VCaP (cell line): ENCODE measurements around the gene IL22RA1.

Experiments used
- H3K27ac ChIP-seq: fragments of 450-650 bp; 2 replicates; pipeline ENCODE4 v1.5.1; 2017
- TF ChIP-seq, protein P1 (sequence below): fragments of 450-650 bp; conservative IDR thresholded peaks from 2 replicates; pipeline ENCODE4 v1.5.1; 2017; ENCODE audit warnings: mild to moderate bottlenecking, moderate library complexity

The IL22RA1 gene

DNA sequence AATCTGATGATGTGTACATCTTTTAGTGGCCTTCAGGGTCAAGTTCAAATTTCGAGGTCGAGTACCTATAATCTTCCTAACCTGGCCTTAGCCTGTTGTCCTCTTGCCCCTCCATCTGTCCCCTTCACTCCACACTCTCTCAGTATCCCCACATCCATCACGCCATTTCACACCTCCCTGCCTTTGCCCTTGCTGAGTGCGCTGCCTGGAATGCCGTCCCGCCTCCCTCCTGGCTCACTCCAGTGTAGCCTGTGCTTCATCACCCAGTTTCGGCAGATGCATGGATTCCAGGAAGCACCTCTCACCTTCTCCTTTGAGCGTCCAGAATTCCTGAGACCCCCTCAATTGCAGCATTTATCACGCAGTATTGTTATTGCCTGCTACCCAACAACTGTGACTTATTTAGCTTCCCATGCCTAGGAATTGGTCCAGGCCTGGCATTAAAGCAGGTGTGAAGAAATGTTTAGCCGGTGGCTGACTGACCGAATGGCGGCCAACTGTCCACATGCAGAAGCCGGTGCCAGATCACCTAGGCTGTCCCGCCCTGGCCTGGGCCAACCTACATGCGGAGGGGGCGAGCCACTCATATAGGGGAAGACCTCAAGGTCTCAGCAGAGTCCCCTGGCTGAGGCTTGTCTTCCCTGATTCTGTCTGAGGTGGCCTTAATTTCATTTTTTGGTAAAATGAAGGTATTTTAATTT lies 65.5 kb downstream of the IL22RA1 start:
- H3K27ac ChIP-seq, result no peak overlapping the region
- TF ChIP-seq, protein P1, sequence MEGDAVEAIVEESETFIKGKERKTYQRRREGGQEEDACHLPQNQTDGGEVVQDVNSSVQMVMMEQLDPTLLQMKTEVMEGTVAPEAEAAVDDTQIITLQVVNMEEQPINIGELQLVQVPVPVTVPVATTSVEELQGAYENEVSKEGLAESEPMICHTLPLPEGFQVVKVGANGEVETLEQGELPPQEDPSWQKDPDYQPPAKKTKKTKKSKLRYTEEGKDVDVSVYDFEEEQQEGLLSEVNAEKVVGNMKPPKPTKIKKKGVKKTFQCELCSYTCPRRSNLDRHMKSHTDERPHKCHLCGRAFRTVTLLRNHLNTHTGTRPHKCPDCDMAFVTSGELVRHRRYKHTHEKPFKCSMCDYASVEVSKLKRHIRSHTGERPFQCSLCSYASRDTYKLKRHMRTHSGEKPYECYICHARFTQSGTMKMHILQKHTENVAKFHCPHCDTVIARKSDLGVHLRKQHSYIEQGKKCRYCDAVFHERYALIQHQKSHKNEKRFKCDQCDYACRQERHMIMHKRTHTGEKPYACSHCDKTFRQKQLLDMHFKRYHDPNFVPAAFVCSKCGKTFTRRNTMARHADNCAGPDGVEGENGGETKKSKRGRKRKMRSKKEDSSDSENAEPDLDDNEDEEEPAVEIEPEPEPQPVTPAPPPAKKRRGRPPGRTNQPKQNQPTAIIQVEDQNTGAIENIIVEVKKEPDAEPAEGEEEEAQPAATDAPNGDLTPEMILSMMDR, result no peak

DNA sequence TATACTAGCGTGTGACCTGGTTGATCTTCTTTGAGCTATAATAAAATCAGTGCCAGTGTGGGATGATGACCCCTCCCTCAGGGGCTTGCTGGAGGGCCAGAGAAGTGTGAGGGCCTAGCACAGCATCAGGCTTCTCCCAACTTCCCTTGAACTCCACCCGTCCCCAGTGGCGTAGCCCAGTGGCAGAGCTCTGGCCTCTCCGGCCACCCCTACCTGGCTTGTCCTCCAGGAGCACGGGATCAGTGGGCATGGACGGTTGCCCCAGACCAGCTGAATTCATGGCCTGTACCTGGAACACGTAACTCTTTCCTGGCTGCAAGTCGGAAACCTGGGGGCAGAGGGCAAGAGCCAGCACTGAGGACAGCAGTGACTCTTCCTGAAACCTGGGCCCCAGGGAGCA lies 67.0 kb downstream of the IL22RA1 start:
- no peak overlapping the region for H3K27ac ChIP-seq
- TF ChIP-seq, protein P1, result no peak

DNA sequence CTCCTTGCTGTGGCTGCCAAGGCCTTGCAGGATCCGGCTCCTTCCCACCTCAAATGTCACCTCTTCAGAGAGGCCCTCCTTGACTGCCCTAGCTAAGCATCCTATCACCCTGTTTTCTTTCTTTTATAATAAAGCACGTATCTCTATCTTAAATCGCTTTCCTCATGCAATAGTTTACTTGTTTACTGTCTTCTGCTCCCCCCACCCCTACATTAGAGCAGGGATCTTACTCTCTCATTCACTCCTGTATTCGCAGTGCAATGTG lies 67.4 kb downstream of the IL22RA1 start:
- no peak overlapping the region for H3K27ac ChIP-seq
- TF ChIP-seq, protein P1, result peak; percentile 7; the same call in 1 of the 2 replicates

DNA sequence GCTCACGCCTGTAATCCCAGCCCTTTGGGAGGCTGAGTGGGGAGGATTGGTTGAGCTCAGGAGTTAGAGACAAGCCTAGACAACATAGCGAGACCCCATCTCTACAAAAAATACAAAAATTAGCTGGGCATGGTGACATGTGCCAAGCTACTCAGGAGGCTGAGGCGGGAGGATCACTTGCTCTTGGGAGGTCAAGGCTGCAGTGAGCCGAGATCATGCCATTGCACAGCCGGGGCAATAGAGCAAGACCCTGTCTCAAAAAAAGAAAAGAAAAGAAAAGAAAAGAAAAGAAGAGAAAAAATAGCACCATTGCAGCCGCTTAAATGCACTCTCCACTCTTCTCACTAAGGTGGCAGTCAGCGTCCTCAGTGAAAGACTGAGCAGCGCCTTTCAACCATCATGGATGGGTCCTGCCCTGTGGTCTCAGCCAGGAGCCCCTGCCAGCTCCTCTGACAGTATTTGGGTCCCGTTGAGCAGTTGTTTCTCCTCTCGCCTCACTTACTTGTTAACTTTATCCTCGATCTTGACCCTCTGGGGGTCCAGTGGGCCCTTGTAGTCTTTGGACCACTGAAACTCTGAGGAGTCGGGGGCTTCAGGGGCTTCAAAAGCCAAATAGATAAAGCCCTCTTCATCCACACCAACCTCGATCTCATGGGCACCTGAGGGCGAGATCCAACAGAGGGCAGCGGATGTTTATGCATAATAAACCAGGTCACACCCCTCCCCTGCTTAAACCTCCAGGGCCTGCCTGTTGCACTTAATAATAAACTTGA lies 67.9 kb downstream of the IL22RA1 start:
- TF ChIP-seq, protein P1, result peak; percentile 54
- H3K27ac ChIP-seq, result no peak overlapping the region

DNA sequence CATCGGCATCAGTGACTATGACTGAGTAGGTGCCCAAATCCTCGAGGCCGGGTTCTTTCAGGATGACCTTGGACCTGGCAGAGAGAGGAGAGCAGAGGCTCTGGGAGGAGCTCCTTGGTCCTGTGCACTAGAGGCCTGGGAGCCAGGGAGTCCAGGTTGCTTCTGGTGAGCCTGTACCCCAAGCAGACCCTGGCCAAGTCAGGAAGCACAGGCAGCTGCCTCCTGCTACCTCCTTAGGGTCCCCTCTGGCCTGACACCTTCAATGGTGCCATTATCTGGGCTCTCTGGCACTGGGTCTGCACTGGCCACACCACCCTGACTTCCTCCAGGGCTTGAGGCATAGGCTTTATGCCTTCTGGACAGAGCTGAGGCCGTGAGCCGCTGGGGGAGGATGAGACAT lies 68.7 kb downstream of the IL22RA1 start:
- TF ChIP-seq, protein P1, result no peak
- H3K27ac ChIP-seq, result no peak overlapping the region

DNA sequence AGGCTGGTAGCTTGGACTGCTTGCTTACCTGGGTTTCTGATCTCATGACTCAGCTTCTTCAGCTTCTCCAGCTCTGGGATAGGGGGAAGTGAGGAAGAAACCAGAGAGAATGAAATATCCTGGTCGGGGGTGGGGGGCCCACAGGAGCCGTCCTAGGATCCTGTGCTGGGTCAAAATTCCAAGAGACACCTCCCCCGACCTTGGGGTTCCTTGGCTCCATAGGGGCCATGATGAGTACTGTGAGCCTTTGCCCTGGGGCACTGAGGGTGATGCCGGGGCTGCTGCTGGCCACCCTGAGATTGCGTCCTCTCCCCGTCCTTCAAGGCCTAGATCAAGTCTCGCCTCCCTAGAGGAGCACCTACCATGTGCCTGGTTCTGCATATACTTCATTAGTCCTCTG lies 71.0 kb downstream of the IL22RA1 start:
- H3K27ac ChIP-seq, result no peak overlapping the region
- TF ChIP-seq, protein P1, result no peak

DNA sequence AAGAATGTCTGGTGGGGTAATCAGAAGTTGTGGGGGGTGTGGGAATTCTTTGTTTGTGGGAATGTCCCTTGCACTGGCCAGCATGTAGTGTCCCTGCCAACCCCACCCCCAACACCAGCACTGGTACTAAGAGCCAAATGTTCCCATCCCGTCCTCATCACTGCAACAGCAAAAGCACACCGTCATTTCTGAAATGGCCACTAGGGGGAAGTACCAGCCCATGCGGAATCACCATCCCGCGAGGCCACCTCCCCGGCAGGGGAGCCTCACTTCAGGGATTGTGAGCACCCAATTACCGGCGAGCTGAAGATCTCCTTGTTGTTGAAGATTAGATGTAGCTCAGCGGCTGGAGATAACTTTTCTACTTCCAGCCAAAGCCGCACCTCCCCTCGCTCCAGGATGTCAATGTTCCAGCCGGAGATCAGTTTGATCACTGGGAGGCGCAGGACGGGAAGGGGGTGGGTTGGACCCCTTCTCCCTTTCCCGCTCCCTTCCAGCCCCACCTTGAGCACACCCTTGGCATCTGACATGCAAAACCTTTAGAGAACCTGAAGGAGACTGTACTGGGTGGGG lies 72.0 kb downstream of the IL22RA1 start:
- H3K27ac ChIP-seq, result no peak overlapping the region
- TF ChIP-seq, protein P1, result peak; percentile 92
